ENCODE measurements around the gene CASS4.

DNA sequence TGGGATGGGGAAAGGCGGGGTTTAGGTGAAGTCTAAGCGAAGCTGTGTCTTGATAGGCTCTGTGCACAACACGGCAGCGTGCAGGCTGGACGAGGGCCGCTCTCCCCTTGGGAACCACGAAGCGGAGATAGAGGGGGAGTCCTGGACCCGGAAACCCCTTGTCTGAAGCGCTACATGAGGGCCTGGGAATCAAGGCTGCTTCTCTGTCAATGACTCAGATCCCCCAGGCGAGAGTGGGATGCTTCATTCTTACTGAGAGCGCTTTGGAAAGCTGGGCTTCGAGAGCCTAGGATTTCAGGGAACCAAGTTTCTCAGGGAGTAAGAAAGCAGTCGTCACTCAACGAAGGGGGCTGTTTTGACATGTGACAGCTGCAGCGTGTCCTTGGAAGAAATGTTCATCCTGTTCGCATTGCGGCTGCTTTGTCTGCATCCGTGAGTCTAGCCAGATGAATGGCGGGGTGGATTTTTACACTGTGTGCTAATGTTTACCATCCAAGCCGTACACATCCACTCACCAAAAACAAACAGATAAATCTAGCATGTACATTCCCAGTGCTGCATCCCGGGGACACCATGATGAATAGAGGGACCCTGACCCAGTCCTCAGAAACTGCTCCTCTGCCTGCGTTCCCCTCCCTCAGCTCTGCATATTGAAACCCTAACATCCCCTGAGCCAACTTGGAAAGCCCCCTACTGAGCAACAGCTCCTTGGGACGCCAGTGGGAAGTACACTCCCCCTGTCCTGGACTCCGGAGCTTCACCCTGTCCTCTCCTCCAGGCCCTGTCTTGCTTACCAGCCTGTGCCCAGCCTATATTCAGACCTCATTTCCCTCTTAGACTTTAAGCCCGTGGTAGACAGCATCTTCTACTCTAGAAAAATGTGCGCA is 31.8 kb downstream of the CASS4 start:
- TF ChIP-seq REST (IDR thresholded peaks at IDR 0.05; ENCODE audit: low read depth): no peak
- no peak for TF ChIP-seq ZNF274 (IDR thresholded peaks at IDR 0.05; ENCODE audit: low read depth, low read length)
- TF ChIP-seq CTCF (IDR thresholded peaks at IDR 0.05 in 2 of 3, conservative IDR thresholded peaks at IDR 0.05 in 1 of 3; ENCODE audit: borderline replicate concordance in 1 of 3, insufficient read depth in 1 of 3, low read depth in 2 of 3, low read length in 2 of 3): no peak
- TF ChIP-seq POLR2AphosphoS5 (IDR thresholded peaks at IDR 0.05; ENCODE audit: low read depth, low read length): no peak
- TF ChIP-seq, protein P1, sequence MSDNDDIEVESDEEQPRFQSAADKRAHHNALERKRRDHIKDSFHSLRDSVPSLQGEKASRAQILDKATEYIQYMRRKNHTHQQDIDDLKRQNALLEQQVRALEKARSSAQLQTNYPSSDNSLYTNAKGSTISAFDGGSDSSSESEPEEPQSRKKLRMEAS (IDR thresholded peaks at IDR 0.05): no peak
- no peak for TF ChIP-seq ZBTB33 (IDR thresholded peaks at IDR 0.05; ENCODE audit: extremely low read depth, insufficient replicate concordance, low read length)

Measured in HCT116 (cell line).